Naive B cell (primary cell): Measurements from ENCODE around the gene SAMD1. TPM values are rescaled to one million over a fixed set of nuclear protein-coding genes. Genes with fewer than 3 reads are reported as not detected.
A peak's percentile ranks its signal among the peaks of the same experiment; 100 is the strongest.
"Not testable (repeated sequence)": the region's sequence is repeated elsewhere in the genome, so short reads cannot be mapped to it uniquely, and the experiment has no call there.

Experiments used
- ATAC-seq, 2 donors: fragments of 150-1000 bp; cut with Tn5 transposase; 2 replicates each; pipeline ENCODE4 v1.10.0; 2021; ENCODE audit warnings: low read depth in 2 of 2, mild to moderate bottlenecking in 2 of 2, moderate library complexity in 2 of 2
- DNase-seq: peaks from one replicate; pipeline ENCODE4 v3.0.0; 2022
- H3K27ac Mint-ChIP-seq, 6 donors: one replicate each; pipeline ENCODE4 v1.8.0; 2020 to 2022; ENCODE audit warnings: mild to moderate bottlenecking in 6 of 6, mixed read lengths in 6 of 6, moderate library complexity in 5 of 6, inconsistent platforms in 2 of 6
- H3K27me3 Mint-ChIP-seq, 3 donors: one replicate each; pipeline ENCODE4 v1.8.0; 2021 to 2022; ENCODE audit warnings: mixed read lengths in 3 of 3, mild to moderate bottlenecking in 1 of 3
- H3K36me3 Mint-ChIP-seq, 2 donors: one replicate each; pipeline ENCODE4 v1.8.0; 2020 to 2022; ENCODE audit warnings: mixed read lengths in 2 of 2, inconsistent platforms in 1 of 2, mild to moderate bottlenecking in 1 of 2
- H3K4me1 Mint-ChIP-seq, 3 donors: one replicate each; pipeline ENCODE4 v1.8.0; 2020 to 2022; ENCODE audit warnings: mixed read lengths in 3 of 3, inconsistent platforms in 1 of 3, mild to moderate bottlenecking in 1 of 3, moderate library complexity in 1 of 3
- H3K4me3 Mint-ChIP-seq, 8 donors: one replicate each; pipeline ENCODE4 v1.8.0; 2020 to 2022; ENCODE audit warnings: mild to moderate bottlenecking in 8 of 8, mixed read lengths in 8 of 8, moderate library complexity in 8 of 8, inconsistent platforms in 2 of 8
- H3K9me3 Mint-ChIP-seq, 7 donors: one replicate each; pipeline ENCODE4 v1.8.0; 2020 to 2022; ENCODE audit warnings: mixed read lengths in 7 of 7, mild to moderate bottlenecking in 5 of 7, inconsistent platforms in 2 of 7, moderate library complexity in 1 of 7
- polyA plus RNA-seq, 6 donors: library from polyadenylated mRNA; unstranded; fragments of 300-500 nt; fragmentation: Illumina TruSeq; gene quantifications; one replicate each; pipeline ENCODE4 v1.2.3, GENCODE V29; 2021; ENCODE audit warnings: low read depth in 6 of 6

SAMD1 gene
- polyA plus RNA-seq, 6 donors from 2014 or later: 0.52 to 2.1 (median 1.2) TPM

GRCh38 chr19:14048443-14049153 is 42.0 kb downstream of the SAMD1 start:
- Mint-ChIP-seq H3K27me3 (no peaks in the 10 kb centered on the region), H3K27ac (peak overlapping the region in 3 of 6 donors; percentile 3 to 78 (median 28)), H3K36me3 (peaks cover 4 to 14% of the 10 kb centered on the region in 2 donors)

GRCh38 chr19:14047866-14048265 is 42.7 kb downstream of the SAMD1 start:
- DNase-seq, H3K27me3 Mint-ChIP-seq, H3K9me3 Mint-ChIP-seq, H3K27ac Mint-ChIP-seq, ATAC-seq, H3K4me3 Mint-ChIP-seq: not testable (repeated sequence)
- Mint-ChIP-seq H3K4me1 (peaks cover 3 to 13% (median 7%) of the 10 kb centered on the region in 3 donors), H3K36me3 (peaks cover 4 to 14% of the 10 kb centered on the region in 2 donors)

More at GRCh38 chr19:14048443-14049153, 42.0 kb downstream of the SAMD1 start:
- DNase-seq (peak; percentile 69), ATAC-seq (peak; percentile 84 to 89)
- Mint-ChIP-seq H3K4me3 (peak overlapping the region in 1 of 8 donors; percentile 41), H3K9me3 (peaks cover 0 to 2% (median 0%) of the 10 kb centered on the region in 7 donors), H3K4me1 (peaks cover 0 to 10% (median 4%) of the 10 kb centered on the region in 3 donors)

- ATAC-seq: peak; percentile 75 to 78
- Mint-ChIP-seq H3K4me3 (peak overlapping the region in 1 of 8 donors; percentile 25), H3K27ac (peak overlapping the region in 5 of 6 donors; percentile 62 to 91 (median 89)), H3K4me1 (peaks cover 7 to 22% (median 18%) of the 10 kb centered on the region in 3 donors)
- H3K9me3 Mint-ChIP-seq, H3K36me3 Mint-ChIP-seq, DNase-seq, H3K27me3 Mint-ChIP-seq: not testable (repeated sequence)
Measured at GRCh38 chr19:14042659-14043608, 47.6 kb downstream of the SAMD1 start.

- H3K4me3 Mint-ChIP-seq: no peak overlapping the region
- H3K36me3 Mint-ChIP-seq: no peaks in the 10 kb centered on the region
- peak overlapping the region in 2 of 6 donors; percentile 11 to 65 for H3K27ac Mint-ChIP-seq
- DNase-seq (no peak), ATAC-seq (no peak)
- H3K4me1 Mint-ChIP-seq: peaks cover 8 to 26% (median 23%) of the 10 kb centered on the region in 3 donors
- no peaks in the 10 kb centered on the region for H3K27me3 Mint-ChIP-seq
- no peaks in the 10 kb centered on the region for H3K9me3 Mint-ChIP-seq
Measured at GRCh38 chr19:14039181-14039580, 51.4 kb downstream of the SAMD1 start.

Other genes with a start within 250 kb of the SAMD1 start
- gene NANOS3, start 213.6 kb downstream of the SAMD1 start, polyA plus RNA-seq: not detected
- under 1 TPM in 2 of 6 donors, not detected in 4; 0.47 to 0.51 TPM for gene BRME1, start 184.6 kb downstream of the SAMD1 start, polyA plus RNA-seq
- 10 to 100 TPM in 2 of 6 donors, 1 to 10 TPM in 4; 2.9 to 13.9 (median 4.3) TPM for gene CC2D1A, start 184.6 kb downstream of the SAMD1 start, polyA plus RNA-seq
- gene PODNL1, start 152.3 kb downstream of the SAMD1 start, polyA plus RNA-seq: not detected
- gene DCAF15, start 138.2 kb downstream of the SAMD1 start, polyA plus RNA-seq: 1 to 10 TPM; 3.3 to 8.5 (median 5.4) TPM
- gene RFX1, start 84.4 kb downstream of the SAMD1 start, polyA plus RNA-seq: 1 to 10 TPM in 3 of 6 donors, under 1 TPM in 3; 0.27 to 2.3 (median 1.1) TPM
- gene RLN3, start 62.6 kb downstream of the SAMD1 start, polyA plus RNA-seq: not detected
- 10 to 100 TPM; 38.5 to 55.6 (median 48.2) TPM for gene IL27RA, start 59.0 kb downstream of the SAMD1 start, polyA plus RNA-seq
- not detected for gene PALM3, start 28.7 kb downstream of the SAMD1 start, polyA plus RNA-seq
- gene MISP3, start 18.0 kb downstream of the SAMD1 start, polyA plus RNA-seq: under 1 TPM in 3 of 6 donors, not detected in 3; 0.16 to 0.53 (median 0.20) TPM
- not detected for gene C19orf67, start 5.0 kb downstream of the SAMD1 start, polyA plus RNA-seq
- 1 to 10 TPM in 3 of 6 donors, under 1 TPM in 2, not detected in 1; 0.60 to 3.1 (median 1.2) TPM for gene PRKACA, start 27.0 kb upstream of the SAMD1 start, polyA plus RNA-seq
- gene ASF1B, start 45.8 kb upstream of the SAMD1 start, polyA plus RNA-seq: 1 to 10 TPM; 1.8 to 4.1 (median 2.5) TPM
- not detected for gene ADGRL1, start 115.4 kb upstream of the SAMD1 start, polyA plus RNA-seq